ENCODE data around the gene ITGA5.

The ITGA5 gene

DNA sequence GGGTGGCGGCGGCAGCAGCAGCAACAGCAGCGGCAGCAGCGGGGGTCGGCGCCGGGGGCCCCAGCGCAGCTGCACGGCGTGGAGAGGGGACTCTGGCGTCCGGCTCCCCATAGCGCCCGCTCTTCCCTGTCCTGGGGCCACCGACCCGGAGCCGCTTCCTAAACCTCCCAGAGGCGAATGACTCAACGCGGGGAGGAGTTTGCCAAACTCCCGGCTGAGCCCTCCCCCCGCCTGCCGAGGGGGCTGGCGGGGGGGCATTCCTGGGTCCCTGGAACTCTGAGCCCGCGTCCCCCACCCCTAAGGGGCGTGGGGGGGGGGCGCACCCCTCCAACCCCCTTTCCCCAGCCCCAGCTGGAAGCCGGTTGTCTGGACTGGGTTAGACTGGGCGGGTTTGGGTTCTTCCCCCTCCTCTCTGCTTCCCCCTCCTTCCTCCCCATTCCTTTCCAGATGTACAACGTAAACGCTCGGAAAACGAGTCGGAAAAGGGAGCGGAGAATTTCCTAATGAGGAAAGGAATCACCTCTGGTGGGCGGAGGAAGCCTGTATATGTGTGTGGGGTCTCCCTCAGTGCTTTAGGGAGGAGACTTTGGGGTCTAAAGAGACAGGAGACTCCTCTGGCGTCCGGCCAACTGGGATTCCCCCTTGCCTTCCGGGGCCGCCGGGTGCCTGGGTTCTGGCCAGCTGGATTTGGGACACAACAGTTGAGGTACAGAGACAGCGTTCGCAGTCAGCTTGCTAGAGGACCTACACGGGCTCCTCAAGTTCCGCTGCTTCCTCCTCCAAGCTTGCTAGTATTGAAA is at the start of gene ITGA5:
Gene ITGA5, minus strand, starts transcription at position 179 of the 800 bp plus-strand sequence. Its CDS starts 68 bp downstream, at position 111.
- peak in 1 of 3 donors; percentile 37 for DNase-seq (ENCODE audit: low read depth in 3 of 3, low spot score in 1 of 3)

DNA sequence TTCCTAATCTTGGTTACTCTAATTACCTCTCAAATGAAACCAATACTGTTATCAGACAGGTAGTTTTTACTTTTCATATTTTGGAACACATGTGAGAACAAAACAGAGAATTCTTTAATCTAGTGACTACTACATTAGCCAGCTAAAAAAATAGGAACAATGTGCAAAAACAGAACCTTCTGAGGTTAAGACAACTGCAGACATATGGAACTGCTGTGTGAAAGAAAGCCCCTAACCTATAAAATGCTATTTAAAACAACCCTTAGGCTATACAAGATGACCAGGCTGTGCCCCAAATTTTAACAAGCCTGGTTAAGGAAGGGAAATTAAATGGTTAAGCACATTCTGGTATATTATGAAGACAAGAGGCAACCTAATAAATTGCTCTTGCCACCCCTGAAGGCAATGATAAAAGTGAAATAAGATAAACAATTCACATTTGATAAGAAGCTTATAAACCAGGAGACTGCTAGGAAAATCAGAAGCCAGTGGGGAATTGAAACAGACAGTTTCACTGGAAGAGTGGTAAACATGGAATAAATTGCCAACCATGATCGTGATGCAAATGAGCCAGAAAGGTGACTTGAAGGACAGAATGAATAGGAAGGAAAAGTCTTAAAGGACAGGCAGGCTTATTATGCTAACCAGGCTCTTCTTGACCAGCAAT is 46.9 kb upstream of the ITGA5 start:
- no peak for DNase-seq (ENCODE audit: low read depth in 3 of 3, low spot score in 1 of 3)

DNA sequence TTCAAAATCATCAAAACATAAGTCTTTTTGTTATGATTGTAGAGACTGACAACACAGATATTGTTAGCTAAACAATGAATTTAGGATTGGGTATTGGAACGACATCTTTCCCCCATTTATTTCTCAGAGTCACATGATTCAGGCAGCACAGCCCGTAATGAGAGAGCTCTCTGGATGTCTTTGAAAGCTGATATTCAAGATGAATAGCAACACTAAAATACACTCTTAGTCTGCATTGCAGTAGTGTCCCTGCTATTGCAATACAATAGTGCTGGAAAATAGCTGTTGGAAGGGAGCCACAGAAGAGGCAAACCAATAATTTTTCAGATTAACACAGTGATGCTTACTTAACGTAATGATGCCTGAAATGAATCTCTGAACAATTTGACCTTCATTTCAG is 44.4 kb upstream of the ITGA5 start:
- no peak for DNase-seq (ENCODE audit: low read depth in 3 of 3, low spot score in 1 of 3)

DNA sequence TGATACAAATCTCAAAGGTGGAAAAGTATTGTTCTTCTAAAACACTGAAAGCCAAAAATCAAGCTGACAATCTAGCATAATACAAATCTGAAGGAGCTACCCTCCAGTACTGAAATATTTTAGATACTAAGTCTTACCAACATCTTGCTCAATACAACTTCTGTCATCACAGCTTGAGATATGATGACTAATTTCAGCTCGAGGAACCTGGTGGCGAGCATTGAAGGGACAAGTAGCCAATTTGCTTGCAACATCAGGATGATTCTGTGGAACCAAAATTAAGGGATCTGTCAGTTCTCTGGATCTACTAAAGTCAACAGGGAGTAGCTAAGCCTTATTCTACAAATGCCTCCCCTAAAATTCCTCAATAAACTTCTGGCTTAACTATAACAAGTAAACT is 44.0 kb upstream of the ITGA5 start:
- DNase-seq (ENCODE audit: low read depth in 3 of 3, low spot score in 1 of 3): no peak

DNA sequence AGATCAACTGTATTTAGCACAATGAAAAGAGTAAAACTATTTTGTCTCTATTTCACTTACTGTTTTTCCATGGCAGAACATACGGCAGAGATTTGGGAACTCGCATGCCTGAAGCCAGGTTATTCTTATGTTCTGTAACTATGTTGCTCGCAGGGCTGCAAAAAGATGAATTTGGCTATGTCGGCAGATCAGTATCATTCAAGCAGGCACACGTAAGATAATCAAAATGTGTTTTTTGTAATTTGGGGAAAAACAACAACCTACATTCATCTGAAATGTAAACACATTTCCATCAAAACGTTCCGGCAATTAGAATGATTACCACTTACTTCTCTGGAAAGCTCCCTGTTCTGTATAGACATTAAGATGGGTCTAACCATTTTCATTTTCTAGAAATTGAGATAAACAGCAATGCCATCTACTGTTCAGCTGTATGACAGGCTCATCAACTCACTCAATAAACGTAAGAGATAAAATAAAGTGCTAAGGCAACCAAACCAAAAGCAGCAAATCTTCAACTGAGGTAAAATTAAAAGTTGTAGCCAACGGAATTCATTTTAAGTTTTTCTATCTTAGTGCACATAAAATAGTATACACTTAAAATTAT is 41.4 kb upstream of the ITGA5 start:
- no peak for DNase-seq (ENCODE audit: low read depth in 3 of 3, low spot score in 1 of 3)

DNA sequence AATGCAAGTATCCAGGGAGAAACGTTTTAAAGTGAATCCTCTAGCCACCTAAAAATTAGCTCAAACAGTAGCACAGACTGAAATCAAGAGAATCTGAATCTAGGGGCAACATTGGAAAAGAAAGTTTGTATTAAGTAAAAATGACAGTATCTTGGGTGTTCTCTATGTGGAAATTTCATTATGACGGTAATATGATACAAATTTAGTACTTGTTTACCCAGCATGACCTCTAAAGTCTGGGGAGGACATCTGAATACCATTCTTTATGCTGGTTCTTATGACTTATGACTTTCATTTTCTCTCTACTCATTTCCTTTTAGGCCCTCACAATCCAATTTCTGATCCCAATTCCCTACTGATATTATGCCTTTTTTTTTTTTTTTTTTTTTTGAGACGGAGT is 40.3 kb upstream of the ITGA5 start:
- DNase-seq (ENCODE audit: low read depth in 3 of 3, low spot score in 1 of 3): no peak

DNA sequence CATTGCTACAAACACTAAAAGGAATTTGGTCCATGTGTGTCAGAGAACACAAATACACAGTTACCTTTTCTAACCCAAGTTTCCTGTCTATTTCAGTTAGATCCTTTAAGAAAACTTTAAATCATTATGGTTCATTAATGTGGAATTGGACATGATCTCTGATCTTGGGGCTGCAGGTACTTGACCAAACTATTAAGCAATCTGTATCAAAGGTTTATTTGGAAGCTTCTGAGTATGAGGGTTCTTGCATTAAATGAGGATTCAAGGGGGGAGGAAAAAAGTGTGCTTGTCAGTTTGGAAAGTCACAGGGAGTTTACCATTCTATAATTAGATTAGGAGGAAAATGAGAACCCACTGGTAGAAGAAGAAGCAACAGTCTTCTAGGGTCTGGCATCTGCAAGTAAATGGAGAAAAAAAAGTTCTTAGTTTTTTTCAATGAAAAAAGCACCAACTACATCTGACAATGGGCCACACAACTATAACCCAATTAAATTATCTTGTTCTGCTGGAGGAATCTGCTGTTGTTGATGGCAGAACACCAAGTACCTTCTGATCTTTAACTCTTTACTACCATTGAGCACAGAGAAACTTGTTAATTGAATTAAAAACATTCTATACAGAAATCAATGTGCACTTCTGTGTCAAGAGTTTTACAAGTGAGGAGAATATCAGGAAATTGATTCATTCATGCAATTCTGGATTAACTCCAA is 36.8 kb upstream of the ITGA5 start:
- DNase-seq (ENCODE audit: low read depth in 3 of 3, low spot score in 1 of 3): no peak

DNA sequence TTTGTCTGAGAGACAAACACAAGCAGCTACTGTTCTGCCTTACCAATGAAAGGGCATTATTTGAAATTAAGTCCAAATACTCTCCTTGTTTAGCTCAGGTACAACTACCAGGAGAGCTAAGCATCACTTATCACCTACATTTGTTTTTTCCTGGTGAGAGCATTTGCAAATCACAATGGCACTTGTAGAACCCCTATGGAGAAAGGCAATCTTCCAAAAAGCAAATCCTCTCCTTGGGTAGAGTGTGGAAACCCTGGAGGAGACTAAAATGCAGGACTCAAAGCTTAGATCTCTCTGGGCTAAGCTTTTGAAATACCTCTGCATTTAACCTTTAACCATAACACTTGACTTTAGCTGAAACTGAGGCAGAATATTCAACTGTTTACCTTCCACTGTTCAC is 33.6 kb upstream of the ITGA5 start:
- DNase-seq (ENCODE audit: low read depth in 3 of 3, low spot score in 1 of 3): no peak

DNA sequence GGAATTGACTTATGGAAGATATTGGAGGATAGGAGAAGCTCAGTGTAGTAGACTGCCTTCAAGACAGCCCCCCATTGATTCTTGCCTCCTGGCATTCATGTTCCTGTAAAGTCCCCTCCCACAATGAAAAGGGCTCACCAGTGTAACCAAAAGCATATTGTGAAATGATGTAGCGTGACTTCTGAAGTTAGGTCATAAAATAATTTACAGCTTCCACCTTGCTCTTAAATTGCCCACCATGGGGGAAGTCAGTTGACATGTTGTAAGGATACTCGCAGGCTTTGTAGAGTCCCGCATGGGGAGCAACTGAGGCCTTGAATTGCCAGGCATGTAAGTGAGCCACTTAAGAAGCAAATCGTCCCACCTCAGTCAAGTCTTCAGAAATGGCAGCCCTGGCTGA is 29.3 kb upstream of the ITGA5 start:
- DNase-seq (ENCODE audit: low read depth in 3 of 3, low spot score in 1 of 3): no peak

DNA sequence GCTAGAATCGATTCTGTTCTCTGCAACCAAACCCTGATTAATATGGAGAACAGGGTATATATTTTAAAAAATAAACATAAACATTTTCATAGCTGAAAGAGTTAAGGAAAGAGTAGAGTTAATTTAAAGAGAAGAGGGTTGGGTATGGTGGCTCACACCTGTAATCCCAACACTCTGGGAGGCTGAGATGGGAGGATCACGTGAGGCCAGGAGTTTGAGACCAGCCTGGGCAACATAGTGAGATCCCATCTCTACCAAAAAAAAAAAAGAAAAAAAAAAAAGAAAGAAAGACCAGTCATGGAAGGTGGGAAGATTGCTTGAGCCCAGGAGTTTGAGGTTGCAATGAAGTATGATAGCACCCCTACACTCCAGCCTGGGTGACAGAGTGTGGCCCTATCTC is 28.9 kb upstream of the ITGA5 start:
- no peak for DNase-seq (ENCODE audit: low read depth in 3 of 3, low spot score in 1 of 3)

DNA sequence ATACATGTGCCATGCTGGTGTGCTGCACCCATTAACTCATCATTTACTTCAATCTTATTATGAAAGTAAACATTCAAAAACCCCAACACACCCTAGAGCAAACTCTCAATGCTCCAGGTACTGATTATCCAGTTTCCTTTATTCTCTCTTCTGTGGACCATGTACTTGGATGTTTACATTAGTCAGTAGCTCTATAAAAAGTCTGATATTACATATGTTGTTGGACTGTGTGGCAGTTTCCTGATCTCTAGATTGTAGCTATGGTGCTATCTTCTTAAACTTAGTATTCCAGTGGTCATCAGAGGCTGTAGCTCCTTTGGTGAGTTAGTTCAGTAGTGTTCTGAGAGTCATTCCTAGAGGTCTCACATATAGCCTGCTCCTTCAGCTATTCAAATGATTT is 25.1 kb upstream of the ITGA5 start:
- no peak for DNase-seq (ENCODE audit: low read depth in 3 of 3, low spot score in 1 of 3)

DNA sequence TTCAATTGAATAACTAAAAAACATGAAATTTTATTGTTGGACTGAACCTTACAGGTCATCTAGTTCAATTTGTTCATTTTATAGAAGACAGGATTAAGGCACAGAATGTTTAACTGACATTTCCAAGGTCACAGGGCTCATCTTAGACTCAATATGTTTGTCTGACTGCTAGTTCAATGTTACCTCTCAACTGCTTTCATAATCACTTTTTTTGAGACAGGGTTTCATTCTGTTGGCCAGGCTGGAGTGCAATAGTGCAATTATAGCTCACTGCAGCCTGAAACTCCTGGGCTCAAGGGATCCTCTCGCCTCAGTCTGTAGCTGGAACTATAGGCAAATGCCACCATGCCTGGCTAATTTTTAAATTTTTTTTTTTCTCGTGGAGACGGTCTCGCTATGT is 24.4 kb upstream of the ITGA5 start:
- DNase-seq (ENCODE audit: low read depth in 3 of 3, low spot score in 1 of 3): no peak

DNA sequence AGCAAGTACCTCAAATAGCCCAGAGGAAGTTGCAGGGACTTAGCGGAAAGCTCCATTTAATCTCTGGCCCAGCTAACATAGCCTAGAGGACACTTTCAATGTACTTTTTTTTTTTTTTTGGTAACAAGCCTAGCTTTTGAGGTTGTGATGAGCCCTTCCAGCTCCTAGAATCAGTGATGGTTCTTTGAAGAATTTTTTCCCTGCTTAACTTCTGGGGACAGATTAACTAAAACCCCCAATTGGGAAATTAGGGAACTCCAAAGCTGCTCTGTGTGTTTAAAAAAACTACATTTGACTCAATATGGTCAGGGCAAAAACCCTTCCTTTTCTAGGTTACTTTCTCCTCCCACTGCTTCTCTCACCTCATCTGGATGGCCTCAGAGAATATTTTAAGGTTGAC is 23.9 kb upstream of the ITGA5 start:
- DNase-seq (ENCODE audit: low read depth in 3 of 3, low spot score in 1 of 3): no peak

DNA sequence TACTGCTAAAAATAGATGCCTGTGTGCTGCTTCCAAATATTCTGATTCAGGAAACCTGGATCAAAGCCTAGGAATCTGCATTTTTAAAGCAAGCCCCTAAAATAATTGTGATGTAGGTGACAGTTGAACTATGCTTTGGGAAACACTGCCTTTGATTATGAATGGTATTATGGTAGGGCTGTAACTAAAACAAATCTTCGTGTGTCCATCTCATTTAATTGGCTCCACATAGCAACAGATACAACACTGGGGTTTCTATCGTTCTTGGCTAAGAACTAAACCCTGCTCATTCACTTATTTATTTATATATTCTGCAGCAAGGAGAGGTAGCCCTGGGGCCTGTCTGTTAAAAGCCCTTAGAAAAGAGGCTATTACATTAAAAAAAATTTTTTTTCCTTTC is 23.0 kb upstream of the ITGA5 start:
- no peak for DNase-seq (ENCODE audit: low read depth in 3 of 3, low spot score in 1 of 3)

DNA sequence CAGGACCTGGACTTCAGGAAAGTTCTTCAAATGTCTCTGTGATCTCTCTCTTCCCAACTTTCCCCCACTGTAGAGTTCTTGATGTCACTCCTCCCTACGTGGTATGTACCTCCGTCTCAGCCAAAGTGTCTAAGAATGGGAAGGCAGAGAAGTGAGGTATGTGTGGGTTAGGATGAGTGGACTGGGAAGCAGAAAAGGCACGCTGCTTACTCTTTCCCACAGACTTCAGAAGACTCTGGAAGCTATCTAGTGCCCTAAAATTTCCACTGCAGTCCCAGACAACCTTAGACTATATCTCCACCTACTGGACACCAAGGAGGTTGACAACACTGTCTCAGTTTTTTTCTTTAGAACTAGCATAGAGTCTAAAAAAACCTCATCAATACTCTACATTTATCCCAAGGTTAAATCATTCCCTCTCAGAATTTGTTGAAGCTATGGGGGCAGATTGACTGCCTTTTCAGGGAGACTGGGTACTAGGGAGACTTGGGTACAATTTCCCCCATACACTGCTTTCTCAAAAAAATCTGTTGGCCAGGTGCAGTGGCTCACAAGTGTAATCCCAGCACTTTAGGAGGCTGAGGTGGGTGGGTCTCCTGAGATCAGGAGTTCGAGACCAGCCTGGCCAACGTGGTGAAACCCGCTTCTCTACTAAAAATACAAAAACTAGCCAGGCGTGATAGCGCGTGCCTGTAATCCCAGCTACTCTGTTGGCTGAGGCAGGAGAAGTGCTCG is 20.6 kb upstream of the ITGA5 start:
- no peak for DNase-seq (ENCODE audit: low read depth in 3 of 3, low spot score in 1 of 3)

DNA sequence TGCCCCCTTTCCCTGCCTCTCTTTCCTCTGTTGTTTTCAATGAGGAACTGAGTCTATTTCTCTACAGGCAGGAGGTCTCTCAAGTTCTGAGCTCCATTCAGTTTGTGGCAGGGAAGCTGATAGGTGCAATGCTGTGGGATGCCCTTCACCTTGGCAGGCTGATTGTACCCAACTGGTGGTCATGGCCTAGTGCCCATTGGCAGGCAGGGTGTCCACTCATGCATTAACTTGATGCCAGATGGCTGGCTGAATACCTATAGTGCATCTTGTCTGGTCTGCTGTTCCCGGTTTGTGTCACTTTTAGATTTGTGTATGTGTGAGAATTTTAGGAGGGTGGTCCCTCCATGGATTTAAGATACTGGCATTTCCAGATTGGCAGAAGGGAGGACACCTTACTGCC is 20.0 kb upstream of the ITGA5 start:
- DNase-seq (ENCODE audit: low read depth in 3 of 3, low spot score in 1 of 3): no peak

DNA sequence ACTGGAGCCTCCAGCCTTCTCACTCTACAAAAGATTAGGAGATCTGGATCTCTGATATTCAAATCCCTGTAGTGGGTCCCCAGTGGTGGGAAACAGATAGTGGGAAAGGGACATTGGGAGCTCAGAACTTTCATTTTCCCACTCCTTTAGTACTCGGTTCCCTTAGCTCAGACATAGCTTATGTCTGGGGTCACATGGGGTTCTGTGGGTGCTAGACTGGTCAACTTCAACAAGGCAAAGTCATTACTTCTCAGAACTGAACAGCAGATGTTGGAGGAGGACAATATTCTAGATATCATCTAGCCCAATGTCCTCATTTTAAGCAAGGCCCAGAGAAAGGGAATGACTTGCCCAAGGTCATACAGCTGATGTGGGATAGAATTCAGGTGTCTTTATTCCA is 19.5 kb upstream of the ITGA5 start:
- DNase-seq (ENCODE audit: low read depth in 3 of 3, low spot score in 1 of 3): no peak

DNA sequence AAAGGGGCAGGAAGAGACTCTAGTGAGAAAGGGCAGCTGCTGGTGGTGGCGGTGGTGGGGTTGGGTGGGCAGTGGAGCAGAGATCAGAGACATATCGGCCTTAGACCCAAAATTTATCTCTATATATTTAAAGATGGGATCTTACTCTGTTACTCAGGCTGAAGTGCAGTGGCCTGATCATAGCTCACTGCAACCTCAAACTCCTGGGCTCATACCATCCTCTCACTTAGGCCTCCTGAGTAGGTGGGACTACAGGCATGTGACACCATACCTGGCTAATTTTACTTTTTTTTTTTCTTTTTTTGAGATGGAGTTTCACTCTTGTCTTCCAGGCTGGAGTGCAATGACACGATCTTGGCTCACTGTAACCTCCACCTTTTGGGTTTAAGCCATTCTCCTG is 18.6 kb upstream of the ITGA5 start:
- DNase-seq (ENCODE audit: low read depth in 3 of 3, low spot score in 1 of 3): no peak

DNA sequence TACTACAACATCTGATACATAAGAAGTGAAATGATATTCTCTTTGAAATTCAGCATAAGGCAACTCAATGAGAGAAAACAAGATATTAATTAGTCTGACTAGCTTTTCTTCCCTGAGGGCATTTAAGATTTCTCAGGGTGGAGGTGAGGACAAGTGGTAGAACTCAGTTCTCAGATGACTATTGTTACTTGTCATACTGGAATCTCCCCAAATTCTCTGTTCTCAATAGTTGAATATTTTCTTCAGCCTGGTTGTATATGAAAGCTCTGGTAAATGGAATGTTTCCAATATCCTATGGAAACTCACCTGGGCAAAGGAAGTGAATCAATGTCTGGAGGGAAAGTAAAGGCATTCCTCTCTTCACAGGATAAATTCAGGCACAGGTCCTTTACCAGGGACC is 18.2 kb upstream of the ITGA5 start:
- DNase-seq (ENCODE audit: low read depth in 3 of 3, low spot score in 1 of 3): no peak

DNA sequence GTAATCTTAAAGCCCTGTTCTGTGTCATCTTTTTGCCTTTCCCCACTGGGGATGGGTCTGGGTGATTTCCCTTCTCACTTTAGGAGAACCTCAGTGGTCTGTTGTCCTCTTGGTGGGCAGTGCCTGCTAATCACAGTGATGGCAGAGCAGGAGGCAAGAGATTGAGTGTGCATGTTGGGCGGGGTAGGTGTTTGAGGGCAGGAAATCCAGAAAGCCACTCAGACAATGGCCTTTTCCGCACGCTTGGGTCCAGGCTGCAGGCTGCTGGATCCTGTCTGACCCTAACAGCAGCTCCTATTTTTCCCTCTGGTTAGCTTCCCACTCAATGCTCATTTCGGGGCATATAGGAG is 13.7 kb upstream of the ITGA5 start:
- DNase-seq (ENCODE audit: low read depth in 3 of 3, low spot score in 1 of 3): no peak

Data from stimulated activated CD4-positive, alpha-beta T cell treated with anti-CD3 and anti-CD28 coated beads, TNF-alpha, amount 100 ng/mL, for 1 hour (primary cell).